Ovary (tissue), 9 donors: Measurements from ENCODE around the gene KLK7. TPM values are rescaled to one million over a fixed set of nuclear protein-coding genes. Genes with fewer than 3 reads are reported as not detected.

Experiments
- DNase-seq, 5 donors: peaks; one replicate each; pipeline ENCODE4 v3.0.0-alpha.2; 2019 to 2020
- H3K27ac ChIP-seq, 2 donors: fragments of 200-600 bp; one replicate each; pipeline versions ENCODE4 v1.5.1 to v1.8.0; 2019 to 2022
- H3K27me3 ChIP-seq: fragments of 200-600 bp; one replicate; pipeline ENCODE4 v1.8.0; 2022
- H3K36me3 ChIP-seq: fragments of 200-600 bp; sonication (generic); one replicate; pipeline ENCODE4 v1.5.1; 2019
- H3K4me1 ChIP-seq: one replicate; pipeline ENCODE4 v1.8.1; 2013; ENCODE audit warnings: mild to moderate bottlenecking, moderate library complexity; ENCODE audit not compliant: insufficient read depth
- H3K4me3 ChIP-seq: fragments of 200-600 bp; sonication (generic); one replicate; pipeline ENCODE4 v1.5.1; 2017
- H3K9me3 ChIP-seq, 2 donors: fragments of 200-600 bp in 1 of 2; sonication (generic) in 1 of 2; one replicate each; pipeline versions ENCODE4 v1.5.1 to v1.8.1; 2013 to 2019; ENCODE audit warnings: mild to moderate bottlenecking in 1 of 2, moderate library complexity in 1 of 2
- CTCF ChIP-seq, 3 donors: fragments of 450-650 bp in 2 of 3; fragments of 200-600 bp in 1 of 3; IDR thresholded peaks; one replicate each; pipeline versions ENCODE4 v1.5.1 to v1.8.0; 2016 to 2022; ENCODE audit warnings: antibody characterized with exemption in 3 of 3, mild to moderate bottlenecking in 1 of 3
- EP300 ChIP-seq: sonication (generic); formaldehyde crosslinking; IDR thresholded peaks from one replicate; pipeline ENCODE4 v1.6.1; 2017; ENCODE audit warnings: antibody characterized with exemption
- POLR2A ChIP-seq: fragments of 450-650 bp; IDR thresholded peaks from one replicate; pipeline ENCODE4 v1.6.1; 2017; ENCODE audit warnings: antibody characterized with exemption, mild to moderate bottlenecking, moderate library complexity
- WGBS, 3 donors: extraction: QIAGEN DNeasy Blood & Tissue Kit in 1 of 3; methylation state at CpG; one replicate each; pipeline versions ENCODE4 v1.1.5 to v1.1.7; 2013 to 2017; 5-methylcytosine and 5-hydroxymethylcytosine counted together
- intact Hi-C, 4 donors: fragments of 100-400 bp; cut with DNase I; formaldehyde crosslinking; loops; one replicate each; pipeline versions ENCODE4 v1.11.0 to v1.15.1; 2022 to 2023
- polyA plus RNA-seq, 2 donors: library from polyadenylated mRNA; stranded (reverse); fragments of 200-250 nt in 1 of 2; fragments of 350-450 nt in 1 of 2; fragmentation: Illumina TruSeq in 1 of 2; extraction: RNeasy Lipid Tissue Mini Kit (QIAGEN cat#74804) in 1 of 2; gene quantifications; one replicate each; pipeline ENCODE4 v1.2.3, GENCODE V29; 2013 to 2014
- total RNA-seq, 7 donors: library from RNA; depleted of rRNA in 2 of 7; stranded (reverse); fragments of >200 nt in 2 of 7; fragmentation: NEBNext Ultra II Directional in 3 of 7; extraction: Animal tissue kit (Norgen Biotek cat#: 25700) in 3 of 7; gene quantifications; one replicate each; pipeline versions ENCODE4 v1.1.0 to v1.2.4, GENCODE V29; 2016 to 2023
- donor health status: DM: no; HTN: no; CAD: no; lungs with moderate emphysema.
- donor health status: DM: no; HTN: no; CAD: no.
- donor health status: Bipolar disorder and iron deficiency.
- donor health status: DM: yes; HTN: yes; CAD: no.
- donor health status: DM: no; HTN: no; CAD: no.
- donor health status: DM: yes; HTN: yes; CAD: no.

The KLK7 gene
- total and polyA plus RNA-seq, 9 donors = 0.05 to 59.6 (median 0.97) TPM; not detected in 4

- no peak overlapping the region for H3K27ac ChIP-seq
- no peaks in the 10 kb centered on the region for H3K27me3 ChIP-seq
- TF ChIP-seq EP300 (no peak), POLR2A (no peak), CTCF (IDR thresholded peaks at IDR 0.05) (no peak)
- H3K4me3 ChIP-seq = no peak overlapping the region
- H3K4me1 ChIP-seq = no peaks in the 10 kb centered on the region
- intact Hi-C loops = loop anchor here in 1 of 4 donors (5.0 to 10.0 kb wide), 2 partner anchors 168 to 246 kb away; no protein-coding TSS in a partner anchor
- WGBS, 3 donors = 70 to 76% (median 71%) methylated on average over 5 of the region's 5 CpGs
- H3K9me3 ChIP-seq = no peaks in the 10 kb centered on the region
- DNase-seq = no peak
- H3K36me3 ChIP-seq = no peaks in the 10 kb centered on the region
Observed at GRCh38 chr19:50928831-50929230, 54.9 kb downstream of the KLK7 start.

Other genes with a start within 250 kb of the KLK7 start
- not detected for gene GPR32, start 213.5 kb downstream of the KLK7 start, total RNA-seq
- gene GPR32, start 213.5 kb downstream of the KLK7 start, polyA plus RNA-seq = not detected
- gene ACP4, start 193.5 kb downstream of the KLK7 start, total RNA-seq = not detected
- not detected for gene ACP4, start 193.5 kb downstream of the KLK7 start, polyA plus RNA-seq
- under 1 TPM in 6 of 7 donors, not detected in 1; 0.40 to 0.95 (median 0.57) TPM for gene KLK1, start 160.1 kb downstream of the KLK7 start, total RNA-seq
- gene KLK1, start 160.1 kb downstream of the KLK7 start, polyA plus RNA-seq = 1 to 10 TPM in 1 of 2 donors, under 1 TPM in 1; 0.23 to 1.2 TPM
- gene KLK15, start 150.3 kb downstream of the KLK7 start, total RNA-seq = not detected
- gene KLK15, start 150.3 kb downstream of the KLK7 start, polyA plus RNA-seq = not detected
- under 1 TPM in 1 of 7 donors, not detected in 6; 0.20 TPM for gene KLK3, start 129.0 kb downstream of the KLK7 start, total RNA-seq
- gene KLK3, start 129.0 kb downstream of the KLK7 start, polyA plus RNA-seq = under 1 TPM; 0.13 to 0.24 TPM
- not detected for gene KLK2, start 110.5 kb downstream of the KLK7 start, total RNA-seq
- gene KLK2, start 110.5 kb downstream of the KLK7 start, polyA plus RNA-seq = not detected
- under 1 TPM in 1 of 7 donors, not detected in 6; 0.58 TPM for gene KLK4, start 72.5 kb downstream of the KLK7 start, total RNA-seq
- gene KLK4, start 72.5 kb downstream of the KLK7 start, polyA plus RNA-seq = not detected
- gene KLK5, start 30.9 kb downstream of the KLK7 start, total RNA-seq = 1 to 10 TPM in 1 of 7 donors, under 1 TPM in 2, not detected in 4; 0.17 to 2.3 (median 0.41) TPM
- not detected for gene KLK5, start 30.9 kb downstream of the KLK7 start, polyA plus RNA-seq
- 10 to 100 TPM in 1 of 7 donors, 1 to 10 TPM in 2, under 1 TPM in 2, not detected in 2; 0.24 to 21.7 (median 3.3) TPM for gene KLK6, start 14.3 kb downstream of the KLK7 start, total RNA-seq
- gene KLK6, start 14.3 kb downstream of the KLK7 start, polyA plus RNA-seq = under 1 TPM in 1 of 2 donors, not detected in 1; 0.07 TPM
- gene KLK8, start 17.7 kb upstream of the KLK7 start, total RNA-seq = 10 to 100 TPM in 1 of 7 donors, 1 to 10 TPM in 2, under 1 TPM in 2, not detected in 2; 0.60 to 19.0 (median 1.6) TPM
- under 1 TPM in 1 of 2 donors, not detected in 1; 0.24 TPM for gene KLK8, start 17.7 kb upstream of the KLK7 start, polyA plus RNA-seq
- 10 to 100 TPM; 14.7 to 59.1 (median 19.5) TPM for gene KLK10, start 35.8 kb upstream of the KLK7 start, total RNA-seq
- gene KLK10, start 35.8 kb upstream of the KLK7 start, polyA plus RNA-seq = 10 to 100 TPM in 1 of 2 donors, 1 to 10 TPM in 1; 6.9 to 15.7 TPM
- 10 to 100 TPM in 1 of 7 donors, 1 to 10 TPM in 3, under 1 TPM in 3; 0.33 to 91.2 (median 3.8) TPM for gene KLK11, start 42.7 kb upstream of the KLK7 start, total RNA-seq
- 1 to 10 TPM in 1 of 2 donors, under 1 TPM in 1; 0.53 to 1.4 TPM for gene KLK11, start 42.7 kb upstream of the KLK7 start, polyA plus RNA-seq
- gene KLK12, start 51.1 kb upstream of the KLK7 start, total RNA-seq = not detected
- not detected for gene KLK12, start 51.1 kb upstream of the KLK7 start, polyA plus RNA-seq
- under 1 TPM in 3 of 7 donors, not detected in 4; 0.50 to 0.77 (median 0.69) TPM for gene KLK13, start 81.2 kb upstream of the KLK7 start, total RNA-seq
- 1 to 10 TPM in 1 of 2 donors, under 1 TPM in 1; 0.33 to 1.2 TPM for gene KLK13, start 81.2 kb upstream of the KLK7 start, polyA plus RNA-seq
- 1 to 10 TPM in 1 of 7 donors, under 1 TPM in 2, not detected in 4; 0.30 to 1.5 (median 0.34) TPM for gene KLK14, start 99.0 kb upstream of the KLK7 start, total RNA-seq
- gene KLK14, start 99.0 kb upstream of the KLK7 start, polyA plus RNA-seq = under 1 TPM in 1 of 2 donors, not detected in 1; 0.10 TPM
- 10 to 100 TPM in 6 of 7 donors, 1 to 10 TPM in 1; 10.0 to 17.2 (median 13.2) TPM for gene CTU1, start 124.5 kb upstream of the KLK7 start, total RNA-seq
- 1 to 10 TPM; 1.1 to 3.6 TPM for gene CTU1, start 124.5 kb upstream of the KLK7 start, polyA plus RNA-seq
- 10 to 100 TPM in 1 of 7 donors, 1 to 10 TPM in 6; 1.7 to 10.4 (median 3.1) TPM for gene SIGLEC9, start 141.0 kb upstream of the KLK7 start, total RNA-seq
- gene SIGLEC9, start 141.0 kb upstream of the KLK7 start, polyA plus RNA-seq = 1 to 10 TPM; 2.5 TPM
- gene SIGLEC7, start 158.4 kb upstream of the KLK7 start, total RNA-seq = 1 to 10 TPM in 3 of 7 donors, under 1 TPM in 2, not detected in 2; 0.38 to 3.0 (median 1.5) TPM
- 1 to 10 TPM in 1 of 2 donors, under 1 TPM in 1; 0.39 to 3.7 TPM for gene SIGLEC7, start 158.4 kb upstream of the KLK7 start, polyA plus RNA-seq
- gene CD33, start 241.2 kb upstream of the KLK7 start, total RNA-seq = 1 to 10 TPM; 1.4 to 6.9 (median 2.7) TPM
- 10 to 100 TPM in 1 of 2 donors, 1 to 10 TPM in 1; 1.3 to 16.5 TPM for gene CD33, start 241.2 kb upstream of the KLK7 start, polyA plus RNA-seq